ENCODE results near the gene EFNA5.

The EFNA5 gene

GRCh38 chr5:107687937-107688336, 17.2 kb upstream of the EFNA5 start:
- no peak for DNase-seq (ENCODE audit: low spot score)
- TF ChIP-seq CTCF (IDR thresholded peaks at IDR 0.05; ENCODE audit: extremely low read depth, insufficient read depth, missing control alignments): no peak
- in situ Hi-C loops (cut with MboI; ENCODE audit: low pct_unique_long_range_greater_than_20kb, low sequenced_read_pairs, unreplicated experiment): no loop called here

- in situ Hi-C loops (cut with MboI; ENCODE audit: low pct_unique_long_range_greater_than_20kb, low sequenced_read_pairs, unreplicated experiment): no loop called here
- no peak for TF ChIP-seq CTCF (IDR thresholded peaks at IDR 0.05; ENCODE audit: extremely low read depth, insufficient read depth, missing control alignments)
Observed at GRCh38 chr5:107687404-107687803, 16.7 kb upstream of the EFNA5 start.

GRCh38 chr5:107682533-107682932, 11.8 kb upstream of the EFNA5 start:
- TF ChIP-seq CTCF (IDR thresholded peaks at IDR 0.05; ENCODE audit: extremely low read depth, insufficient read depth, missing control alignments): no peak
- DNase-seq (ENCODE audit: low spot score): no peak
- in situ Hi-C loops (cut with MboI; ENCODE audit: low pct_unique_long_range_greater_than_20kb, low sequenced_read_pairs, unreplicated experiment): no loop called here

More at GRCh38 chr5:107687404-107687803, 16.7 kb upstream of the EFNA5 start:
- no peak for DNase-seq (ENCODE audit: low spot score)

- in situ Hi-C loops (cut with MboI; ENCODE audit: low pct_unique_long_range_greater_than_20kb, low sequenced_read_pairs, unreplicated experiment): no loop called here
- no peak for TF ChIP-seq CTCF (IDR thresholded peaks at IDR 0.05; ENCODE audit: extremely low read depth, insufficient read depth, missing control alignments)
- no peak for DNase-seq (ENCODE audit: low spot score)
Observed at GRCh38 chr5:107680799-107681198, 10.1 kb upstream of the EFNA5 start.

- in situ Hi-C loops (cut with MboI; ENCODE audit: low pct_unique_long_range_greater_than_20kb, low sequenced_read_pairs, unreplicated experiment): no loop called here
- no peak for DNase-seq (ENCODE audit: low spot score)
- TF ChIP-seq CTCF (IDR thresholded peaks at IDR 0.05; ENCODE audit: extremely low read depth, insufficient read depth, missing control alignments): no peak
Observed at GRCh38 chr5:107680099-107680498, 9.4 kb upstream of the EFNA5 start.

GRCh38 chr5:107676702-107677101, 6.0 kb upstream of the EFNA5 start:
- in situ Hi-C loops (cut with MboI; ENCODE audit: low pct_unique_long_range_greater_than_20kb, low sequenced_read_pairs, unreplicated experiment): no loop called here
- TF ChIP-seq CTCF (IDR thresholded peaks at IDR 0.05; ENCODE audit: extremely low read depth, insufficient read depth, missing control alignments): no peak
- no peak for DNase-seq (ENCODE audit: low spot score)

GRCh38 chr5:107675201-107675600, 4.5 kb upstream of the EFNA5 start:
- TF ChIP-seq CTCF (IDR thresholded peaks at IDR 0.05; ENCODE audit: extremely low read depth, insufficient read depth, missing control alignments): no peak
- in situ Hi-C loops (cut with MboI; ENCODE audit: low pct_unique_long_range_greater_than_20kb, low sequenced_read_pairs, unreplicated experiment): no loop called here
- no peak for DNase-seq (ENCODE audit: low spot score)
